HG02885 (cell line): ENCODE measurements around the gene ZFYVE28.
A peak's percentile ranks its signal among the peaks of the same experiment; 100 is the strongest.
"Not testable (repeated sequence)": the region's sequence is repeated elsewhere in the genome, so short reads cannot be mapped to it uniquely, and the experiment has no call there.

Experiments
- ATAC-seq: cut with Tn5 transposase; IDR thresholded peaks from one replicate; pipeline ENCODE4 v1.9.1; 2021; ENCODE audit warnings: mild to moderate bottlenecking; ENCODE audit not compliant: unreplicated experiment, poor library complexity

Gene ZFYVE28

DNA sequence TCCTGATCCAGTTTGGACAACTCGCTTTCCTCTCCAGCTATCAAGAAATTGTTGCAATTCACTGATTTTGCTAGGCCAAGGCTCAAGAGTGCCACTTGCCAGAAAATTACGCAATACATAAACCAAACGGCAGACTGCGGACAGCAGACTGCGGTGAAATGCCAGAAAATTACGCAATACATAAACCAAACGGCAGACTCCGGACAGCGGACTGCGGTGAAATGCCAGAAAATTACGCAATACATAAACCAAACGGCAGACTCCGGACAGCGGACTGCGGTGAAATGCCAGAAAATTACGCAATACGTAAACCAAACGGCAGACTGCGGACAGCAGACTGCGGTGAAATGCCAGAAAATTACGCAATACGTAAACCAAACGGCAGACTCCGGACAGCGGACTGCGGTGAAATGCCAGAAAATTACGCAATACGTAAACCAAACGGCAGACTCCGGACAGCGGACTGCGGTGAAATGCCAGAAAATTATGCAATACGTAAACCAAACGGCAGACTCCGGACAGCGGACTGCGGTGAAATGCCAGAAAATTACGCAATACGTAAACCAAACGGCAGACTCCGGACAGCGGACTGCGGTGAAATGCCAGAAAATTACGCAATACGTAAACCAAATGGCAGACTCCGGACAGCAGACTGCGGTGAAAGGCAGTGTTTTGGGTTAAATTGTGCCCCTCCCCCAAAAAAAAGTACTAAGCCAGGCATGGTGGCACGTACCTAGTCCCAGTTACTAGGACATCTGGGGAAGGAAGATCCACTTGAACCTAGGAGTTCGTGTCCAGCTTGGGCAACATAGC lies 11.7 kb upstream of the ZFYVE28 start:
- ATAC-seq, result not testable (repeated sequence)

DNA sequence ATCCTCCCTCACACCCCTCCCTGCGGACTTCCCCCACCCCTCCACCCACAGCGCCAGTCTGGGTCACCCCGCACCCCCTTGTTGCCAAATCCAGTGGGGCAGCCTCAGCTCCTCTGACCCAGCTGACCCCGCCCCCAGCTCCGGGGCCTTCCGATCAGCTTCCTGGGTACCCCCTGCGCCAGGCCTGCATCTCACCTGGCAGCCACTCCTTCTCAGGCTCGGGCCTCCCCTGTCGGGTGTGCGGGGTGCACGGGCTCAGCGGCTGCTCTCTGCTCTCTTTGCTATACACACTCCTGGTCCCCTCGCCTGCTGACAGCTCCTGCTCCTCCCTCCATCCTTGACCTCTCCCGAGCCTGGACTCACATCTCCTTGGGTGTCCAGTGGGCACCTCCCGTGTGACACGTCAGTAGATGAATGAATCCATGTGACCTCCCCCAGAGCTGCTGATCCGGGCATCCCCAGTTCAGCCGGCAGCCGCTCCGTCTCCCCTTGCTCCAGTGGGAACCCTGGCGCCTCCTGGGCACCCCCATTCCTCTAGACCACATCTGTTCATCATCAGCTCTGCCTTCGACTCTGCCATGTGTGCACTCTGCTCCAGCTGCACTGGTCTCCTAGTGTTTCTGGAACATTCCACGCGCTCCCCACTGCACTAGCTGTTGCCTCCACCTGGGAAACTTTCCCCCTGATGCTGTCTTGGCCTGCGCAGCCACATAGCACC lies 10.2 kb upstream of the ZFYVE28 start:
- ATAC-seq, result no peak

DNA sequence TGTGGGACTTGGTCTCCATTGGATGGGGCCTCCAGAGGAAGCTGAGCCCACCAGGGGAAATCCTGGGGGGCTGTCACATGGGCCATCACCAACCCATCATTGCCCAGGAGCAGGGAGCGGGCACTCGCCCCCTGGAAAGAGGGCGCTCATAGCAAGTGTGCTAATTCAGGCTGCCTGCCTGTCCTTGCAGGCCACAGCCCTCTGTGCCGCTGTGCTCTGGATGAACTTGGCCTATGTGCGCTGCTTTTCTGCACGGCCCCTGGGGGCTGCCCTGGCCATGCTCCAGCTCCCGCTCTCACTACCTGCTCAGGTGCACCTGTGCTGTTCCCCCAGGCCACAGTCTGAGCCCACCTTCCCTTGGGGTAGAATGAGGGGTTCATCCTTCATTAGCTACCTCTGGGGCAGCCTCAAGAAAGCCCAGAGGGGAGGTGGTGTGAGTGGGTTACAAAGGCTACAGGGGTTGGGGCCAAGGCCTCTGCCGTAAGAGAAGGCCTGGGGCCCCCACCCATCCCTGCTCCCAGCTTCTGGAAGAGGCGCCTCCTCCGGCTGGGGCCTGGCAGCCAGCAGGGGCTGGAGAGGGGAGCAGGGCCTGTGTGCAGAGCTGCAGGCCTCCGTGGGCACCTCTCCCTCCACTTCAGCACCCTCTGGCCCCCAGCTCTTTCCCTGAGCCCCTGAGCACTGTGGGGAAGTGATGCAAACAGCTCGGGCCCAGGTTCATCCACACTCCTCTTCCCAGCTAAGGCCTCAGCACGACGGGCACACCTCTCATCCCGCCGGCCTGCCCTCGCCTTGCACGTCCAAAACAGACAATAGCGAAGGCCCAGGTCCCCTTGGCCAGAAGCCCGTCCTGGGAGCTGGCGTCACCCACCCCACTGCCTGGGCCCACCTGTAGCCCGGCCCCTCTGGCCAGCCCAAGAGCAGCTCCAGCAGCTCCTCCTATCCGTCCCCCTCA lies 9.2 kb upstream of the ZFYVE28 start:
- ATAC-seq, result no peak

DNA sequence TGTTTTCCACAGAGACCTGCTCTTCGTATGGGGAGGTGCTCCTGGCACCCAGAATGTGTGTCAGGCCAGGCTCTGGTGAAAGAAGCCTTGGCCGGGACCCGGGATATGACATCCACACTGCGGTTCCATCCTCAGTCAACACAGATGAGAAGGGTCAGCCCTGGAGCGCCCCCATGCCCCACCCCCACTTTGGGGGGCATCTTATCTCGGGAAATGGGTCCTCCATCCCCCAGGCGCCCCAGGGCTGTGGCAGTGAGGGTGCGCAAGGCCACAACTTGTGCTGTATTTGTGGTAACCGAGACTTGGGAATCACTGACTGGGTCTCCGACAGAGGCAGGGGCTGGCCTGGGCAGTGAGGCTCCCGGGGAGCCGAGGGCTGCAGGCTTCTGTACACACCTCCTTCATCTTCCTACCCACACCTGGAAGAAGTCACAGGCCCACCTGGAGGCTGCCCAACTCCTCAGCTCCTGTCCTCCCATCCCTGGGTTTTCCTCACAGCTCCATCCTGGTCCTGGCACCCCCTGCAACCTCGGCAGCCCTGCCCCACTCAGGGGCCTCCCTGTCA lies 8.3 kb upstream of the ZFYVE28 start:
- ATAC-seq, result no peak

DNA sequence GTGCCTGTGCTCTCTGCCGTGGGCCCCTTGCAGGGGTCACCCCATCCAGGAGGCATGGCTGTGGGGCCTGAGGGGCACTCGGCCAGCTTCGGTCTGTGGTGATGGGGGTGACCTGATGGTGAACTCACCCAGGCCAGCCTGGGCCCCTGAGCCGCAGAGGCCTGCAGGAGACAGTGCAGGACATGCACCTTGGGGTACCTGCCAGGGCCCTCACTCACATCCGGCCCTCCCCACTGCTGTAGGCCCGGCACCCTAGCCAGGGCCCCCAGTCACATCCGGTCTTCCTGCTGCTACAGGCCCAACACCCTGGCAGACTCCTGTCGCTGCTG lies 7.6 kb upstream of the ZFYVE28 start:
- ATAC-seq, result no peak

DNA sequence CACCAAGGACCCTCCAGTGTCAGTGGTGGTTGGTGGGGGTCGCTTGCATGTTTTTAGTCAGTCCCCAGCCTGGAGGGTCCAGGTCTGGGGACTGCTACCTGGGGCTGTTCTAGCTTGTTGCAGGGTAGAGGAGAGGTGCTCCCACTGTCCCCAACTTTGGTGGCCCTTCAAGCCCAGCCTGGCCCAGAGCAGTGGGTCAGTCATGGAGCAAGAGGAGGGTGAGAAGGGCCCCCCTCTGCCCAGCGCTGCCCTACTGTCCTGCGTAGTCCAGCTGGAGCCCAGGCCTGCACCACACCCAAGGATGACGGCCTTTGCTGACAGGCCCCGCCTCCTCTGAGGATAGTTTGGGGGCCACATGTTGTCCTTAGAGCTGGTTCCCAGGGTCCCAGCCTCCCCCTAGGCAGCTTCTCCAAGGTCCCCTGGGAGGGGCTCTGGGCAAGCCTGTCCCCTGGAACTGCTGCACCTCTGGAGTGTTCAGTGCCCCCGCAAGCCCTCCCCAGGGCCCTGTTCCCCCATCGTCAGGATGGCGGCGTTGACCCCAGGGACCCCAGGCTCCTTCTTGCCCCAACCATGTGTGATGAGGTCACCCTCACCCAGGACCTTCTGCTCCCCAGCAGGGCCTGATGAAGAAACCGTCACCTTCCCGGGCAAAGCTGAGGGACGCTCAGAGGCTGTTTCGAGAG lies 7.1 kb upstream of the ZFYVE28 start:
- ATAC-seq, result no peak

DNA sequence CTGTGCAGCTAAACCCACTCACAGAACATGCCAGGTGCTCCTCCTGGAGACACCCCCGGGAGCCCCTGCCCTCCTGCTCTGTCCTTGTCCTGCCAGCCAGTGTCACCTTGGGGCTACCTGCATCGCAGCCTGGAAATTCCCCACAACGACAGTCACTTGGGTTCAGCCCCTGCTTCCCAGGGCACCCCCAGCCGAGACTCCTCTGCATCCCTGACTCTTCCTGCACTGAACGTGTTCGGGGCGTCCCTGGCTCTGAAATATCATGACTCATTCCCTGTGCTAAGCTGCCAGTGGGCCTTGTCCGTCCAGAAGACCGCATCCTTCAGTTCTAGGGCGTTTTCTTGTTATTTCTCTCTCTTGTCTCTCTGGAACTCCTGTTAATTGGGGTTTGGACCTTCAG lies 6.1 kb upstream of the ZFYVE28 start:
- ATAC-seq, result no peak

DNA sequence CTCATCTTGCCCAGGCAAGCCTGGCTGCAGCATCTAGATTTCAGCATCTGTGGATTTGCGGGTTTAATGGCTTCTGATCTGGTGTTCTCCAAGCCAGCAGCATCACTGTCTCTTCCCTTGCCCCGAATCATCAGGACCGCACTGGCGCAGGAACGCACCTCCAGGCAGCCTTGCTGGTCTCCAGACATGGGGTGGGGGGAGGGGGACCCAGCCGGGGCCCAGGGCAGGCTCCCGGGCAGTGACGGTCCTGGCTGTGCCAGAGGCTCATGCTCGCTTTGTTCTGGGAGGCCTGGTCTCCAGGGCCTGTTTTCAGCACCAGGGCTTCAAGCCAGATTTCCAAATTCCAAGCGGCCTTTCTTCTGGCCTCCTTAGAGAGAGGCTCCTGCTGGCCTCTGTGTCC lies 5.2 kb upstream of the ZFYVE28 start:
- ATAC-seq, result no peak

DNA sequence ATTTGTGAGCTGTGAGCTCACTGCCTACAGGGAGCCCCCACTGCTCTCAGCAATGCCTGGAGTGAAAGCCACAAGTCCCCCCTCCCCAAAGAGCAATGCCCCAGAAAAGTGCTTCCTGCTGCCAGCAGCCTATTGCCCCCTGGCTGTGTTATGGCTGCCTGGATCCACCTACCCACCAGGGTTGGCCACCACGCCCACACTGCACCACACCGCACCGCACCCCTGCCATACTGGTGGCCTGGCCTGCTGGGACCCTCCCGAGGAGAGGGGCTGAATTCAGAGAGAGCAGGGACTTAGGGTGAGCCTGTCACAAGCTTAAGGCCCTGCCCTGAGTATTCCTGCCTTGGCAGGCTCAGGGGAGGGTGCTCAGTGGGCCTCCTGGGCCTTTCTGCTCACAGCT lies 4.6 kb upstream of the ZFYVE28 start:
- no peak for ATAC-seq

DNA sequence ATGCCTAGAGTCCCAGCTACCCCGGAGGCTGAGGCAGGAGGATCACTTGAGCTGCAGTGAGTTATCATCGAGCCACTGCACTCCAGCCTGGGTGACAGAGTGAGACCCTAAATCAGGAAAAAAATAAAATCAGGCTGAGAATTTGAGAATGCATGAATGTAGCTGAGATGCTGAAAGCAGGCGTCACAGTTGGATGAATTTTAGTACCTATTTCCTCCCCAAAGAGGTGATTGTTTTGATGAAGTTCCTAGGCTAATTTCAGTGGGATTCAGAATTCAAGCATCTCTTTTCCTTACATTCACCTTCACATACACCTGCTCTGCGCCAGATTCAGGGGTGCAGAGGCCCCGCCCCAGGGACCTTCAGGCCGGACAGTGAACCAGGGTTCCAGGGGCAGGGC lies 3.5 kb upstream of the ZFYVE28 start:
- no peak for ATAC-seq

DNA sequence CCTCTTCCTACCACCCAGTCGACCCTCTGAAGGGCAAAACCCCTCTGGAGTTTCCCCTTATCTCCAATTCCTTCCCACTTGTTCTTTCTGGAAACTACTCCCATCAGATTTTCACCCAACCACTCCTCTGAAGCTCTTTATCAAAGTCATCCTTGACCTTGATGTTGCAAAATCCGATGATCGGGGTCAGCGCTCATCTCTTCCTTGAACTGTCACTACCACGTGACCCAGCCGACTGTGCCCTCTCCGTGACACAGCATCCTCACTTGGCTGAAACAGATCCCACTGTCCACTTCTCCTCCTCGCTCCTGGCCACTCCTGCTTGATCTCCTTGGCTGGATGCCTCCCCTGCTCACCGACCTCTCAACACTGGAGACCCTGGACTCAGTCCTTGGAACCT lies 1.4 kb upstream of the ZFYVE28 start:
- ATAC-seq, result no peak

DNA sequence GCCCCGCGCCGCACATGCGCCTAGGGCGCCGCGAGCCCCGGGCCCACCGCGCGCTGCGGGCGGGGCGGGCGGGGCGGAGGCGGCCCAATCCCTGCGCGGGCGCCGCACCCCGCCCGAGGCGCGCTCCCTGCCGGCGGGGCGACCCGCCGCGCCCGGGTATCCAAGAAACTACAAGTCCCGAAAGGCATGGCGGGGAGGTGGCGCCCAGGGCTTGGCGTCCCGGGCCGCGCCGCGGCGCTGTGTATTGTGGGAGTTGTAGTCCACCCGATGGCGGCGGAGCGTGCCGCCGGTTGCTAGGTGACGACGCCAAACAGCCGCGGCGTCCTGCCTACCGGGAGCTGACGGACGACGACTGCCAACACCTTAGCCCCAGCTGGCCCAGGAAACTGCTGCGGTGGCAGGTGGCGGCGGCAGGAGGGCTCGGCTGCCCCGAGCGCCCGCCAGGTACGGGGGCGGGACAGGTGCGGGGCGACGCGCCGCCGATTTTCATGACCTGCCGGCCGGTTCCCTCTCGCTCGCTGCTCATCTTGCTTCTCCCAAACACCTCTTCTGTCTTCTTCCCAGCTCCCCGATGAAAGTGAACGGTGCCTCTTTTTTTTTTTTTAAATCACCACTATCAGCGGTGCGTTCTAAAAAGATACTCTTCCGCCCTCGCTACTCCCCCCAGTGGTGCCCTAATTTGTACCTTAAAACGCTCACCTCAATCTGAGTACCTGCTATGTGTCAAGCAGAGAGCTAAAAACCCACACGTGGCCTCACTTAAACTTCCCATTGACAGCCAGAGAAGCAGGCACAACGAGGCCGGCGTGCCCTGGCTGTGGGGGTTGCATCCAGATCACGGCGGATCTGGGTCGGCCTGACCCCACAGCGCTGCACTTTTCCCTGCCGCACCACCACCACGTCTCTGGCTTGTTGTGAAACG lies 466 bp upstream of the ZFYVE28 start, which contains the start of gene CFAP99:
Gene CFAP99 (plus strand): TSS at position 306 of the 922 bp plus-strand sequence.
- peak; percentile 95 for ATAC-seq

DNA sequence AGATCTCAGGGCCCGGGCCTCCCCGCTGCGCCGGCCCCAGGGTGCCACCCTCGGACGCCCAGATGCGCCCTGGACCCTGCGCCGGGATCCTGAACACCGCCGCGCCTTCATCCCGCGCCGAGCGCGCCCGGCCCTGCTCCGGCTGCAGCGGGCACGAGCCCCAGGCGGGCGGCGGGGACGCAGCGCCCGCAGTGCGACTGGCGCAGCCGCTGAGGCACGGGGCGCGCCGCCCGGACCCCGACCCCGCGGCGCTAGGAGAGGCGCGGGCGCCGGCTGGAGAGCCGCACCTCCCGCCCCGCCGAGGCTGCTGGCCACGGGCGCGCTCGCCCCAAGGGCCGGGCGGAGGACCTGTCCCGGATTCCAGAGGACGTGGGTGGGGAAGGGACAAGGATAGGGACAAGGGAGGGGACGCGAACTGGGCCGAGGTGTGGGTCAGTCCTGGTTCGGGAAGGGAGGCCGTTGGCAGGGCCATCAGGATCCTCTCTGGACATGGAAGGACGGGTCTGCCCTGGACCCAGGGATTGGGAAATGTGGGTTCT lies 1.1 kb downstream of the ZFYVE28 start:
- ATAC-seq, result no peak

DNA sequence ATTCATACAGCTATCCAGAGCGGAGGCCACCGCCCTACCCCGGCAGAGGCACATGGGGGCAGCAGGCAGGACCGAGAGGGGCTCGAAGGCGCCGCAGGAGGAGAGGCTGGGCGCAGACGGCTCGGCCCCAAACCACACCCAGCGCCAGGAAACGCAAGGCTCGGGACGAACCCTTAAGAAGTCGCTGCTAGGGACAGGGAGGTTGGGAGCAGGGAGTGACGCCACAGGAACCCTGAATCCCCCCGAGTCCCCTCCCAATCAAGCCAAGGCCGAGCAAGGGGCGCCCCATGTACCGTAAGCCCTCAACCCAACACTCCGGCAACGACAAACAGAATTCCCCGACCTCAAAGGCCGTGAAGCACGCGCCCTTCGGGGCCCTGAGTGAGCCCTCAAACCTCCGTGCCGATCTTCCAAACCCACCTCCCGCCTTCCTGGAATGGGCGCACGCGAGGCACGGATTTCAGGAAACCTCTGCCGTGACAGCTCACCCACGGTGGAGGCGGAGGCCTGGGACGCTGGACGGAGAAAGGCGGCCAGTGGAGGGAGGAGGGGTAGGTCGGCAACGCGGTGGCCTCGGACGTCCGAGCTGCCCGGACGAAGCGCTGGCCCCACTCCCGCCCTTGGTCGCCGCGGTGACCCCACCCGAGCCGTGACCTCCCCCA lies 1.8 kb downstream of the ZFYVE28 start:
- ATAC-seq, result no peak

DNA sequence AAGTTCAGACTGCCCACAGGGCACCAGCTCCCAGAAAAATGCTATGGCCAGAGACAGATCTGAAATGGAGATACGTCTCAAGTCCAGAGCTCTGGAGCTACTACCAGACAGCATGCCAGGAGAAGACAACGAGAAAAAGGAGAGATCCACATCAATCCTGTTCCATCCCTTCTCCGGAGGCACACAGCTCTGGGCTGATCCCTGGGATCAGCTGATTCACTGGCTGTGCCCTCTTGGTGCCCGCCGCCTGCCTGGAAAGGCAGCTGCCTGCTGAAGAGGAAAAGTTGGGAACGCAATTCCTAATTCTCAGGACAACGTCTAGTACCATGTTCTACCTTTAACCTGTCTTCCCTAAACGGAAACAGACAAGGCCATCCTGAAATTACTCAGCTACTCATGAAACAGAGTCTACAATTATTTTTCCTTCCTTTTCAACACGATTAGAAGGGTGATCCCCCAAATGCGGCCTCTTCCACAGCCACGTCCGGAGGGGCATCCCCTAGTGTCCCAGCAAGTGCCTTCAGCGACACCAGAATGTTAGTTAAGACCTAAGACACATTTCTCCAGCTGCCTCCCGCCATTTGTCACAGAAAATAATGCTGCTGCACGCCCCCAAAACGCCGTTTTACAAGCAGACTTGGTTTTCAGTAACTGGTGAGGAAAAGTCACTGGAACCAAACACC lies 2.4 kb downstream of the ZFYVE28 start:
- ATAC-seq, result no peak

DNA sequence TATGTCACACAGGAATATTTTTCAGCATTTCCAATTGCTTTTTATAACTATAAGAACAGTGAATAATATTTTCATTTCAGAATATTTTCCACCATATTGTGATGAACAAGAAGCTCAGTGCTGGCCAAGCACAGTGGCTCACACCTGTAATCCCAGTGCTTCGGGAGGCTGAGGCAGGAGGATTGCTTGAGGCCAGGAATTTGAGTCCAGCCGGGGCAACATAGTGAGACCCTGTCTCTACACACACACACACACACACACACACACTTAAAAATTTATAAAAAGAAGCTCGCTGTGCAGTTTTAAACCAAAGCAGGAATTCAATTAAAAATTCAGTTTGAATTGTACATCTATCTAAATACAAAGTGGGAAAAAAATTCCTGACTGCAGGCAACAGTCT lies 3.2 kb downstream of the ZFYVE28 start:
- no peak for ATAC-seq

DNA sequence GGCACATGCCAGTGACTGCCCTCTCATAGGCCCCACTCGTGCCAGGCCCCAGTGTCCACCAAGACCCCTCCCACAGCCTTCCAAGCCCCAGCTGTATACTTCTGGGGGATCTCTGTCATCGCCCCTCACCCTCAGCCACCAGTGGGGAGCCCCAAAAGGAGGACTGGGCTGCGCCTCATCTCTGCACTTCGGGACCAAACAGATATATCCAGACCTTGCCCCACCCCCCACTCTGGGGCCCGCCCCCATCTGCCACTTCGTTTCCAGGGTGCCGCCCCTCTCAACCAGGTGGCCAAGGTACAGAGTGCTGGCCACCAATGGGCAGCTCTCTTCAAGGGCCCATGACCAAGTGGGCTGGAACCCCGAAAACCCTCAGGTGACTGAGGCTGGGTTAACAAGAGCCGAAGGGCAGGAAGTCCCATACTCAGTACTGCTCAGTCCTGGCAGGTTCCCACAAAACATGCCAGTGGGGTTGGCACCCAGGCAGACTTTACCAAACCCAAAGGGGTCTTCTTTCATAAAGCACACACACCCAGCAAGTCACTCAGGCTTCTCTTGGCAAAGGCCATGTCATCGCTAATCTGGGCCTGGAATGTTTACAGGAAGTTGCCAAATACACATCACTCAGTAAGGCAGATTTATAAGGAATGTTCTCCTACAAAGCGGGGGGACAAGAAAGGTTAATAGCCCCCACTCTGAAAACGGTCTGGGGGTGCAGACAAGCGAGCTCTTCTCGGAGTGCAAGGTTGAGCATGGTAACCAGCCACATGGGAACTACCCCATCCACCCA lies 4.4 kb downstream of the ZFYVE28 start:
- no peak for ATAC-seq
